Progenitor cell of endocrine pancreas (in vitro differentiated cells): ENCODE measurements around the gene FMN1. TPM values are rescaled to one million over a fixed set of nuclear protein-coding genes. Genes with fewer than 3 reads are reported as not detected.

ENCODE experiments used
- DNase-seq: peaks from one replicate; pipeline ENCODE4 v3.0.0; 2021; ENCODE audit warnings: low spot score; ENCODE audit not compliant: unreplicated experiment
- H3K27ac Mint-ChIP-seq: 2 replicates; pipeline ENCODE4 v1.8.0; 2021; ENCODE audit warnings: mild to moderate bottlenecking, moderate library complexity, mixed read lengths
- H3K27me3 Mint-ChIP-seq: 2 replicates; pipeline ENCODE4 v1.8.0; 2021; ENCODE audit warnings: mixed read lengths
- H3K36me3 Mint-ChIP-seq: 2 replicates; pipeline ENCODE4 v1.8.0; 2022; ENCODE audit warnings: mixed read lengths; ENCODE audit not compliant: insufficient read depth
- H3K4me1 Mint-ChIP-seq: 2 replicates; pipeline ENCODE4 v1.8.0; 2021; ENCODE audit warnings: low read depth, mixed read lengths
- H3K4me3 Mint-ChIP-seq: 2 replicates; pipeline ENCODE4 v1.8.0; 2021; ENCODE audit warnings: low read depth, mild to moderate bottlenecking, moderate library complexity, mixed read lengths
- H3K9me3 Mint-ChIP-seq: 2 replicates; pipeline ENCODE4 v1.8.0; 2021; ENCODE audit warnings: low read depth, mixed read lengths
- total RNA-seq: library from RNA; stranded (reverse); gene quantifications from 2 replicates; pipeline ENCODE4 v1.2.1, GENCODE V29; 2021
- TF ChIP-seq, protein P1 (sequence below): fragments of 200-600 bp; sonication (generic); IDR thresholded peaks from one replicate; pipeline ENCODE4 v1.5.0; 2021; ENCODE audit warnings: antibody characterized with exemption, mild to moderate bottlenecking; ENCODE audit not compliant: unreplicated experiment

The FMN1 gene
- total RNA-seq, 1 donor from 2014 or later = 0.41 TPM

DNA sequence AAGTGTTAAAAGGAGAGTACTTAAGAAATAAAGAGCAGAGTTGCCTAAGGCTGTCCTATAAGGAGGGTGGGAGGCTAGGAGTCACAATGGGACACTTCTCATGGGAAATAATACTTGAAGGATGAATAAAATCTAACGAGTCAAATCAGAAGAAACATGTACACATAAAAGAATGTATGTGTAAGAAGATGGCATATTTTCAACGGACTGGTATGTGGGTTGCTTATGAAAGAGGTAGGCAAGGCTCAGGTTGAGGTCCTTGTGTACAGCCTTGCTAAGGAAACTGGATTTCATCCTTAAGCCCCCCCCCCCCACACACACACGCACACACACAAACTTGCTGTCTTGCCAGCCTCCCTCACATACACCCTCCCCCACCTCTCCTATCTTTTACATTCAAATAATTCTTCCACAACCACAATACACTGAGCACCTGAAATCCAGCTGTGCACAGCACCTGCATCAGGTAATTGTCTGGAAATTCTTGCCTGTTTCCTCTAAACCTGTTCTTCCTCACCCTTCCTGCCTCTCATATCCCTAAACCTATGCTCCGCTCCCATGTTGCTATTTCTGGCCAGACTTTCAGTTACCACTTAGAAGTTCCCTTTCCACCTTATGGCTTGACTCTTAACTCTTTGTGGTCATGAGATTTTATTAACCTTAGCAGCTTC is 79.2 kb downstream of the FMN1 start:
- TF ChIP-seq, protein P1, sequence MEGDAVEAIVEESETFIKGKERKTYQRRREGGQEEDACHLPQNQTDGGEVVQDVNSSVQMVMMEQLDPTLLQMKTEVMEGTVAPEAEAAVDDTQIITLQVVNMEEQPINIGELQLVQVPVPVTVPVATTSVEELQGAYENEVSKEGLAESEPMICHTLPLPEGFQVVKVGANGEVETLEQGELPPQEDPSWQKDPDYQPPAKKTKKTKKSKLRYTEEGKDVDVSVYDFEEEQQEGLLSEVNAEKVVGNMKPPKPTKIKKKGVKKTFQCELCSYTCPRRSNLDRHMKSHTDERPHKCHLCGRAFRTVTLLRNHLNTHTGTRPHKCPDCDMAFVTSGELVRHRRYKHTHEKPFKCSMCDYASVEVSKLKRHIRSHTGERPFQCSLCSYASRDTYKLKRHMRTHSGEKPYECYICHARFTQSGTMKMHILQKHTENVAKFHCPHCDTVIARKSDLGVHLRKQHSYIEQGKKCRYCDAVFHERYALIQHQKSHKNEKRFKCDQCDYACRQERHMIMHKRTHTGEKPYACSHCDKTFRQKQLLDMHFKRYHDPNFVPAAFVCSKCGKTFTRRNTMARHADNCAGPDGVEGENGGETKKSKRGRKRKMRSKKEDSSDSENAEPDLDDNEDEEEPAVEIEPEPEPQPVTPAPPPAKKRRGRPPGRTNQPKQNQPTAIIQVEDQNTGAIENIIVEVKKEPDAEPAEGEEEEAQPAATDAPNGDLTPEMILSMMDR = no peak
- H3K4me3 Mint-ChIP-seq = no peak overlapping the region
- H3K4me1 Mint-ChIP-seq = peaks cover 3% of the 10 kb centered on the region
- no peaks in the 10 kb centered on the region for H3K9me3 Mint-ChIP-seq
- H3K27ac Mint-ChIP-seq = no peak overlapping the region
- peaks cover 82% of the 10 kb centered on the region for H3K27me3 Mint-ChIP-seq
- no peak for DNase-seq
- no peaks in the 10 kb centered on the region for H3K36me3 Mint-ChIP-seq

DNA sequence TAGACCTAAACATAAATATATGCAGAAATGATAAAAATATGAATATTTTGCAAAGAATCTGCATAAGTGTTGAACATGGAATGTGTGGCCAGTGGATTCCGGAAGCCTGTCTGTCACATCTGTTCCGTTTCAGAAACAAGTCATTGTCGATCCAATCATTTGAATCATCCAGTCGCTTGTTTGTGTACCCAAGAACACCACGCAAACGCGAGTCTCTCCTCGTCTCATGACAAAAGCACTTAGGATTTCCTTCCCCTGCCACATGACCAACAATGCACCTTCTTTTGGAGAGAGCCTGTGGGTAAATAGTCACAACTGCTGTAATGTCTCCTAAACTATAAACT is 80.2 kb downstream of the FMN1 start:
- H3K27me3 Mint-ChIP-seq = peaks cover 79% of the 10 kb centered on the region
- H3K9me3 Mint-ChIP-seq = no peaks in the 10 kb centered on the region
- no peaks in the 10 kb centered on the region for H3K4me1 Mint-ChIP-seq
- no peak overlapping the region for H3K4me3 Mint-ChIP-seq
- TF ChIP-seq, protein P1 = no peak
- H3K27ac Mint-ChIP-seq = no peak overlapping the region
- no peak for DNase-seq
- no peaks in the 10 kb centered on the region for H3K36me3 Mint-ChIP-seq

DNA sequence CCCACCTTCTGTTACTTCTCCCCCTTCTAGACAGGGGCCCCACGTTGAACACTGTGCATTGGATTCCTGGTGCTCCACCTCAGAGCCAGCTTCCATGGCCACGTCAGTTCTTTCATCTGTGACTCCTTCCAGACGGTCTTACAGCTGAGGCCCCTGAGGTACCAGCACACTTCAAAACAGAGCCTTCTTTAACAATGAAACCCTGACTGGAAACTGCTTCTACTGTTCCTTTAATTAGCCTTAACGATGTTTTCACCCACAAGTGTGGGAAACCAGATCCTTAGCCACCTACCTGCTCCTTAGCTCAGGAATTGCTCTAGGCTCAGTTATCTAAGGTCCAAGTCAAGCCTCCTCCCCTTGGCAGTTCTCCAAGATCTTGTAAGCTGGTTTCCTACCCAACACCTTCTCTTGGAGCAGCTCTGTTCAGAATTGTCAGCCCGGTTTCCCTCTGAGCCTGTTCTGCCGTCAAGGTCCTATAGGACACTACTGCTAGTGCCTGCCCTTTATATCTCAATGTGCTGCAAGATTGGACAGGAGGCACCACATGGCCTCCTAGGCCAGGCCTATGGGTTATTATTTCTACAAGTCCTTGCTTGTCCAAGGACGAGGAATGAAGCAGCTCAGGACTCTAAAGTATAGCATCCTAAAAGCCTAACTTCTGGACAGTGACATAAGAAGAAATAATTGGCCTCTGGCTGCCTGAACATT is 80.7 kb downstream of the FMN1 start:
- Mint-ChIP-seq H3K9me3 (no peaks in the 10 kb centered on the region), H3K27ac (no peak overlapping the region), H3K4me3 (no peak overlapping the region), H3K36me3 (no peaks in the 10 kb centered on the region), H3K4me1 (peaks cover under 1% of the 10 kb centered on the region), H3K27me3 (peaks cover 80% of the 10 kb centered on the region)
- DNase-seq = no peak
- TF ChIP-seq, protein P1 = no peak

- H3K4me1 Mint-ChIP-seq = peaks cover 3% of the 10 kb centered on the region
- H3K4me3 Mint-ChIP-seq = no peak overlapping the region
- H3K9me3 Mint-ChIP-seq = no peaks in the 10 kb centered on the region
- TF ChIP-seq, protein P1 = no peak
- no peaks in the 10 kb centered on the region for H3K36me3 Mint-ChIP-seq
- H3K27ac Mint-ChIP-seq = no peak overlapping the region
- H3K27me3 Mint-ChIP-seq = peaks cover 82% of the 10 kb centered on the region
- DNase-seq = no peak
Observed at GRCh38 chr15:33112541-33113105, 81.9 kb downstream of the FMN1 start.

- Mint-ChIP-seq H3K4me1 (peaks cover 3% of the 10 kb centered on the region), H3K9me3 (no peaks in the 10 kb centered on the region), H3K27ac (no peak overlapping the region), H3K27me3 (peaks cover 82% of the 10 kb centered on the region), H3K4me3 (no peak overlapping the region), H3K36me3 (no peaks in the 10 kb centered on the region)
- no peak for DNase-seq
- TF ChIP-seq, protein P1 = no peak
Observed at GRCh38 chr15:33111041-33111451, 83.5 kb downstream of the FMN1 start.
